SK-N-MC (cell line): ENCODE data around the gene TEX50.

ENCODE experiments used
- EZH2 ChIP-seq: fragments of 200-600 bp; sonication (generic); IDR thresholded peaks from one replicate; pipeline ENCODE4 v1.6.1; 2017; ENCODE audit warnings: antibody characterized with exemption
- POLR2AphosphoS5 ChIP-seq: IDR thresholded peaks from 2 replicates; pipeline ENCODE4 v1.6.1; 2012; ENCODE audit warnings: mild to moderate bottlenecking, low read depth, low read length, borderline replicate concordance

- TF ChIP-seq EZH2 (no peak), POLR2AphosphoS5 (no peak)
These were observed 11.5 kb downstream of the TEX50 start for GRCh38 chr1:173646656-173647055.
